PFSK-1 (cell line): ENCODE data around the gene LIN28B.

Source experiments
- FOXP2 ChIP-seq: optimal IDR thresholded peaks from 2 replicates; pipeline ENCODE3; 2011; ENCODE audit warnings: borderline replicate concordance, control low read depth, inconsistent platforms; ENCODE audit not compliant: insufficient read depth; ENCODE audit errors: extremely low read length, extremely low read depth
- POLR2AphosphoS5 ChIP-seq: IDR thresholded peaks from 2 replicates; pipeline ENCODE4 v1.6.1; 2012; ENCODE audit warnings: low read depth, mild to moderate bottlenecking, control low read depth, low read length, moderate library complexity
- SIN3A ChIP-seq: IDR thresholded peaks from 2 replicates; pipeline ENCODE4 v1.6.1; 2012; ENCODE audit warnings: mild to moderate bottlenecking, low read length, moderate library complexity, borderline replicate concordance; ENCODE audit not compliant: insufficient read depth
- TAF1 ChIP-seq: IDR thresholded peaks from 2 replicates; pipeline ENCODE4 v1.6.1; 2012; ENCODE audit warnings: low read length, control low read depth, borderline replicate concordance; ENCODE audit not compliant: insufficient read depth
- TF ChIP-seq, protein P1 (sequence below), 2 experiments: IDR thresholded peaks; 2 replicates each; pipeline versions ENCODE4 v1.6.1 to v1.8.0; 2011 to 2012; ENCODE audit warnings: low read depth in 2 of 2, low read length in 2 of 2, control low read depth in 1 of 2, inconsistent platforms in 1 of 2, mild to moderate bottlenecking in 1 of 2, moderate library complexity in 1 of 2; ENCODE audit not compliant: insufficient read depth in 1 of 2

The LIN28B gene

DNA sequence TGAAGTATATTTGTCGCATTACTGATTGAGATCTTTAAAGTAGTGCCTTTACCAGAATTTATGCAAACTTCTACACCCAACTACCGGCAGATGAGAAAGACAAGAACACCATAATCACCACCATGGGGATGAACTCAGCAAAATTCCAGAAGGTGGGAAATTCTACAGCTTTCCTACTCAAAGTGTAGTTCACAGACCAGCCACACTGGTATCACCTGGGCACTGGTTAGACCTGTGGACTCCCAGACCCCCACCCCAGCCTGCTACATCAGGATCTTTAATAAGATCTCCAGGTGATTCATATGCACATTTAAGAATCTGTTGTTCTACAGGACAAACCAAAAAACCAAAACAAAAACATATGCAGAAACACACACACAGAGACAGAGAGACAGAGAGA, 155.0 kb downstream of the LIN28B start:
- TF ChIP-seq POLR2AphosphoS5: no peak
- TF ChIP-seq, protein P1, sequence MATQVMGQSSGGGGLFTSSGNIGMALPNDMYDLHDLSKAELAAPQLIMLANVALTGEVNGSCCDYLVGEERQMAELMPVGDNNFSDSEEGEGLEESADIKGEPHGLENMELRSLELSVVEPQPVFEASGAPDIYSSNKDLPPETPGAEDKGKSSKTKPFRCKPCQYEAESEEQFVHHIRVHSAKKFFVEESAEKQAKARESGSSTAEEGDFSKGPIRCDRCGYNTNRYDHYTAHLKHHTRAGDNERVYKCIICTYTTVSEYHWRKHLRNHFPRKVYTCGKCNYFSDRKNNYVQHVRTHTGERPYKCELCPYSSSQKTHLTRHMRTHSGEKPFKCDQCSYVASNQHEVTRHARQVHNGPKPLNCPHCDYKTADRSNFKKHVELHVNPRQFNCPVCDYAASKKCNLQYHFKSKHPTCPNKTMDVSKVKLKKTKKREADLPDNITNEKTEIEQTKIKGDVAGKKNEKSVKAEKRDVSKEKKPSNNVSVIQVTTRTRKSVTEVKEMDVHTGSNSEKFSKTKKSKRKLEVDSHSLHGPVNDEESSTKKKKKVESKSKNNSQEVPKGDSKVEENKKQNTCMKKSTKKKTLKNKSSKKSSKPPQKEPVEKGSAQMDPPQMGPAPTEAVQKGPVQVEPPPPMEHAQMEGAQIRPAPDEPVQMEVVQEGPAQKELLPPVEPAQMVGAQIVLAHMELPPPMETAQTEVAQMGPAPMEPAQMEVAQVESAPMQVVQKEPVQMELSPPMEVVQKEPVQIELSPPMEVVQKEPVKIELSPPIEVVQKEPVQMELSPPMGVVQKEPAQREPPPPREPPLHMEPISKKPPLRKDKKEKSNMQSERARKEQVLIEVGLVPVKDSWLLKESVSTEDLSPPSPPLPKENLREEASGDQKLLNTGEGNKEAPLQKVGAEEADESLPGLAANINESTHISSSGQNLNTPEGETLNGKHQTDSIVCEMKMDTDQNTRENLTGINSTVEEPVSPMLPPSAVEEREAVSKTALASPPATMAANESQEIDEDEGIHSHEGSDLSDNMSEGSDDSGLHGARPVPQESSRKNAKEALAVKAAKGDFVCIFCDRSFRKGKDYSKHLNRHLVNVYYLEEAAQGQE (IDR thresholded peaks at IDR 0.05; ENCODE audit: insufficient read depth in 1 of 2, low read depth in 2 of 2, low read length in 2 of 2): no peak
- TF ChIP-seq FOXP2: no peak

DNA sequence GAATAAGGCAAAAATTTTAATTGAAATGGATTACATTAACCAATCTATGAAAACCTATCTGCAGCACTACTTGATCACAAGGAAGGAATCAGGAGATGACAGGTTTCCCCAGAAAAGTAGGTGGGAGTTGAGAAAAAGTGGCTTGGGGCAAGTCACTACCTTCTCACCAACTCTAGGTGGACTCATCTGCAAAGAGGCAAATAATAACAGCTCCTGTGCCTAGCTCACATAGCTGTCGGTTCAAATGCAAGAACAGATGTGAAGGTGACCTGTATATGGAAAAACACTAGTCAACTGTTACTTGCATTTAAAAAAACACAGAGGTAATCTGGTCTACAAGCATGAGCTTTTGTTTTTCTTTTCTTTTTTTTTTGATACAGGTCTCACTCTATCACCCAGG, 155.7 kb downstream of the LIN28B start:
- no peak for TF ChIP-seq POLR2AphosphoS5
- TF ChIP-seq SIN3A: no peak
- TF ChIP-seq, protein P1 (IDR thresholded peaks at IDR 0.05; ENCODE audit: insufficient read depth in 1 of 2, low read depth in 2 of 2, low read length in 2 of 2): no peak
- TF ChIP-seq TAF1: no peak
- no peak for TF ChIP-seq FOXP2

DNA sequence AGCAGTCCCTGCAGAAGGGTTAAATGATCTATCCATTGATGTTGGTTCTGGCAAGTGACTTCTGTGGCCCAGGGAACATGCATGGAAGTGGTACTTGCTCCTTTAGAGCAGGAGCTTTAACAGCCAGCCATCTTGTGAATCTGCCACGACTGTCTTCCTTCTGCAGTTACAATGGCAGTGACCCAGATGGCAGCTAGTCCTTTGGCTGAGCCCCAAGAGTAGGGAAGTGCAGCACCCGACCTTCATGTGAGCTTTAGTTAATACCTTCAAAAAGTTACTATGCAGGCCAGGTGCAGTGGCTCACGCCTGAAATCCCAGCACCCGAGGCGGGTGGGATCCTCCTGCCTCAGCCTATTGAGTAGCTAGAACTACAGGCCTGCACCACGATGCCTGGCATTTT, 156.5 kb downstream of the LIN28B start:
- TF ChIP-seq SIN3A (no peak), TAF1 (no peak), FOXP2 (no peak), POLR2AphosphoS5 (no peak)
- TF ChIP-seq, protein P1 (IDR thresholded peaks at IDR 0.05; ENCODE audit: insufficient read depth in 1 of 2, low read depth in 2 of 2, low read length in 2 of 2): no peak

DNA sequence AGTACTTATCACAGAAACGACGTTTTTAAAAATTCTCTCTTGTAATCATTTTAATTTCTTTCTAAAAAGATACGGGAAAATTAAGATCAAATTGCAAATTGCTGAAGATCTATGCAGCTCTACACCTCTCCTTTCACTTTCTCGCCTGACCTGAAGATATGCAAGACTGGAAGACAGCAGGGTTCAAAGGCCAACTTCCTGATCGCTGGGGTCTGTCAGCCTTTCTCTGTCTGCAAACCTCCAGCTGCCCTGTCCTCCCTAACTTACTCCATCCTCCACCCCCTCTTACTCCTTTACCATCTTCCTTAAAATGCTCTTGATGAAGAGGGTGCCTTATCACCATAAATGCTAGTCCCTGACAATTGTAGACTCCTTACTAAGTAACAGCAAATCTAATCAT, 159.2 kb downstream of the LIN28B start:
- no peak for TF ChIP-seq POLR2AphosphoS5

DNA sequence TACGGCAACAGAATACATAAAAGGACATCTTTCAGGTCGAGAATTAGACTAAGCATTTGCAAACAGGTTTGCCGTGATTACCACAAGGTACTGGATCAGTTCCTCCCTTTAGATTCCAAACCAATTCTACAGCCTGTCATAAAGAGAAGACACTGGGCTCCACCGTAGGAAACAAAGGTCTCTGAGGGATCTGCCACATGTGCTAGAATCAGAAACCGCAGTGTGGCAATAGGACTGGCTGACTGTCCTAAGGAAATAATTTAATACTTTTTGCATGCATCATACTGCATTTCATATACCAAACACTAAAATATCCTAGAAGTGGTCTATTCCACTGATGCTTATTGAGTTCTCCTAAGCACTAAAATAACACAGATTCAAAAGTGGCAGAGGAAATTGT, 163.7 kb downstream of the LIN28B start:
- TF ChIP-seq SIN3A: no peak
- TF ChIP-seq FOXP2: no peak
- TF ChIP-seq, protein P1 (IDR thresholded peaks at IDR 0.05; ENCODE audit: insufficient read depth in 1 of 2, low read depth in 2 of 2, low read length in 2 of 2): no peak
- TF ChIP-seq TAF1: no peak
- TF ChIP-seq POLR2AphosphoS5: no peak
